ENCODE data around the gene DNM1L. TPM values are rescaled to one million over a fixed set of nuclear protein-coding genes. Genes with fewer than 3 reads are reported as not detected.

DNM1L gene
- polyA plus RNA-seq, 1 of the 3 experiments (the other 2 are of a cell fraction) = 26.6 TPM

DNA sequence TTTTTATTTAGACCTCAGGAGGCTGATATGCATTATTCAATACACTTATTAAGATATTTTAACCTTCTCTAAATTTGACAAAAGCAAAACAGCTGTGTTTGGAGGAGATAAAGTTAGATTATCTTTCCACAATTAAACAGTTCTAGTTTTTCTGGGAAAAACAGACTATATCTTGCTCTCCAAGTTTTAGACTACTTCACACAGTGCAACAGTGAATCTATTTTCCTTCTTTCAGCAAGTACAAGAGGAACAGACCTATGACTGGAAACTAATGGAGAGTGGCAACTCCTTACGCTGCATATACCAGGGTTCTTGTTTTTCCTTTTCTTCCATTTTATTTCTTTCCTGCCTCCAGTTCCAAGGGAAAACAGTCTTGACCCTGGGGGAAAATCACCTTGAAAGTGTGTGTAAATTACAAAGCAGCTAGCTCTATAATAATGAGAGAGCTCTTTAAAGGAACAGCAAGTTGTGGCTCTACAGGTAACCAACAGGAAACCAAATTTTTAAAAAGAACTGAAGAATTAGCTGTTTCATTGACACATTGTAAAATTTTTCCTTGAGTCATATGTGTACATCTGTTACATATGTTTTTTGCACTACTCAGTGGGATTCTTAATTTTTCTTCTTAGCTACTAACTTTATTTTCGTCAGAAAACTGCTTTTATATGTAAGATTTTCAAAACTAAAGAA lies 27.4 kb downstream of the DNM1L start:
- no peak overlapping the region for H3K9ac ChIP-seq
- ChIA-PET CTCF (interaction anchor here (0.6 to 1.5 kb wide), 4 partner anchors 9 to 49 kb away, joined by 3 to 4 read pairs (median 3); no protein-coding TSS in a partner anchor), POLR2A (no interaction called here)
- WGBS (ENCODE audit: low lambda C conversion rate) = 96% methylated on average over 2 of the region's 2 CpGs
- peaks cover 8% of the 10 kb centered on the region for H3F3A ChIP-seq (replicated peaks; ENCODE audit: insufficient read depth)
- no peak for TF ChIP-seq POLR2AphosphoS5 (IDR thresholded peaks at IDR 0.05; ENCODE audit: low read depth, low read length)
- no peak for TF ChIP-seq EP300 (IDR thresholded peaks at IDR 0.05; ENCODE audit: borderline replicate concordance in 1 of 2, low read depth in 1 of 2, low read length in 1 of 2)
- TF ChIP-seq, protein P1, sequence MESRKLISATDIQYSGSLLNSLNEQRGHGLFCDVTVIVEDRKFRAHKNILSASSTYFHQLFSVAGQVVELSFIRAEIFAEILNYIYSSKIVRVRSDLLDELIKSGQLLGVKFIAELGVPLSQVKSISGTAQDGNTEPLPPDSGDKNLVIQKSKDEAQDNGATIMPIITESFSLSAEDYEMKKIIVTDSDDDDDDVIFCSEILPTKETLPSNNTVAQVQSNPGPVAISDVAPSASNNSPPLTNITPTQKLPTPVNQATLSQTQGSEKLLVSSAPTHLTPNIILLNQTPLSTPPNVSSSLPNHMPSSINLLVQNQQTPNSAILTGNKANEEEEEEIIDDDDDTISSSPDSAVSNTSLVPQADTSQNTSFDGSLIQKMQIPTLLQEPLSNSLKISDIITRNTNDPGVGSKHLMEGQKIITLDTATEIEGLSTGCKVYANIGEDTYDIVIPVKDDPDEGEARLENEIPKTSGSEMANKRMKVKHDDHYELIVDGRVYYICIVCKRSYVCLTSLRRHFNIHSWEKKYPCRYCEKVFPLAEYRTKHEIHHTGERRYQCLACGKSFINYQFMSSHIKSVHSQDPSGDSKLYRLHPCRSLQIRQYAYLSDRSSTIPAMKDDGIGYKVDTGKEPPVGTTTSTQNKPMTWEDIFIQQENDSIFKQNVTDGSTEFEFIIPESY (IDR thresholded peaks at IDR 0.05; ENCODE audit: borderline replicate concordance, low read depth) = no peak
- TF ChIP-seq NFIC (IDR thresholded peaks at IDR 0.05; ENCODE audit: borderline replicate concordance) = no peak
- no peak for TF ChIP-seq FOXM1 (IDR thresholded peaks at IDR 0.05; ENCODE audit: low read depth)
- no peak for TF ChIP-seq YY1 (IDR thresholded peaks at IDR 0.05; ENCODE audit: low read depth)
- TF ChIP-seq RAD21 (IDR thresholded peaks at IDR 0.05; ENCODE audit: low read length) = no peak
- TF ChIP-seq RFX5 (IDR thresholded peaks at IDR 0.05; ENCODE audit: low read length) = no peak
- TF ChIP-seq CHD2 (IDR thresholded peaks at IDR 0.05; ENCODE audit: low read length, partially characterized antibody) = no peak
- TF ChIP-seq, protein P2, sequence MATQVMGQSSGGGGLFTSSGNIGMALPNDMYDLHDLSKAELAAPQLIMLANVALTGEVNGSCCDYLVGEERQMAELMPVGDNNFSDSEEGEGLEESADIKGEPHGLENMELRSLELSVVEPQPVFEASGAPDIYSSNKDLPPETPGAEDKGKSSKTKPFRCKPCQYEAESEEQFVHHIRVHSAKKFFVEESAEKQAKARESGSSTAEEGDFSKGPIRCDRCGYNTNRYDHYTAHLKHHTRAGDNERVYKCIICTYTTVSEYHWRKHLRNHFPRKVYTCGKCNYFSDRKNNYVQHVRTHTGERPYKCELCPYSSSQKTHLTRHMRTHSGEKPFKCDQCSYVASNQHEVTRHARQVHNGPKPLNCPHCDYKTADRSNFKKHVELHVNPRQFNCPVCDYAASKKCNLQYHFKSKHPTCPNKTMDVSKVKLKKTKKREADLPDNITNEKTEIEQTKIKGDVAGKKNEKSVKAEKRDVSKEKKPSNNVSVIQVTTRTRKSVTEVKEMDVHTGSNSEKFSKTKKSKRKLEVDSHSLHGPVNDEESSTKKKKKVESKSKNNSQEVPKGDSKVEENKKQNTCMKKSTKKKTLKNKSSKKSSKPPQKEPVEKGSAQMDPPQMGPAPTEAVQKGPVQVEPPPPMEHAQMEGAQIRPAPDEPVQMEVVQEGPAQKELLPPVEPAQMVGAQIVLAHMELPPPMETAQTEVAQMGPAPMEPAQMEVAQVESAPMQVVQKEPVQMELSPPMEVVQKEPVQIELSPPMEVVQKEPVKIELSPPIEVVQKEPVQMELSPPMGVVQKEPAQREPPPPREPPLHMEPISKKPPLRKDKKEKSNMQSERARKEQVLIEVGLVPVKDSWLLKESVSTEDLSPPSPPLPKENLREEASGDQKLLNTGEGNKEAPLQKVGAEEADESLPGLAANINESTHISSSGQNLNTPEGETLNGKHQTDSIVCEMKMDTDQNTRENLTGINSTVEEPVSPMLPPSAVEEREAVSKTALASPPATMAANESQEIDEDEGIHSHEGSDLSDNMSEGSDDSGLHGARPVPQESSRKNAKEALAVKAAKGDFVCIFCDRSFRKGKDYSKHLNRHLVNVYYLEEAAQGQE (IDR thresholded peaks at IDR 0.05; ENCODE audit: low read depth, low read length) = no peak
- TF ChIP-seq EZH2phosphoT487 (IDR thresholded peaks at IDR 0.05; ENCODE audit: borderline replicate concordance, low read depth) = no peak
- TF ChIP-seq, protein P3, sequence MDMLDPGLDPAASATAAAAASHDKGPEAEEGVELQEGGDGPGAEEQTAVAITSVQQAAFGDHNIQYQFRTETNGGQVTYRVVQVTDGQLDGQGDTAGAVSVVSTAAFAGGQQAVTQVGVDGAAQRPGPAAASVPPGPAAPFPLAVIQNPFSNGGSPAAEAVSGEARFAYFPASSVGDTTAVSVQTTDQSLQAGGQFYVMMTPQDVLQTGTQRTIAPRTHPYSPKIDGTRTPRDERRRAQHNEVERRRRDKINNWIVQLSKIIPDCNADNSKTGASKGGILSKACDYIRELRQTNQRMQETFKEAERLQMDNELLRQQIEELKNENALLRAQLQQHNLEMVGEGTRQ (IDR thresholded peaks at IDR 0.05; ENCODE audit: borderline replicate concordance, low read depth, low read length) = no peak
- no peaks in the 10 kb centered on the region for H3K9me2 ChIP-seq
- peak overlapping the region in 1 of 2 experiments; percentile 47; a peak in 2 of 4 replicates for H3K27ac ChIP-seq (ENCODE audit: low read depth in 2 of 2, low read length in 1 of 2)
- H3K27me3 ChIP-seq (ENCODE audit: insufficient read depth) = no peaks in the 10 kb centered on the region
- no peak overlapping the region for H3K4me2 ChIP-seq
- peaks cover 44 to 48% of the 10 kb centered on the region in 2 experiments for H3K36me3 ChIP-seq (replicated peaks in 1 of 2; ENCODE audit: control insufficient read depth in 1 of 2, insufficient read depth in 2 of 2, low read length in 1 of 2)
- H3K9me3 ChIP-seq = no peaks in the 10 kb centered on the region
- peaks cover 22% of the 10 kb centered on the region for H3K79me2 ChIP-seq (ENCODE audit: insufficient read depth)
- peaks cover 0 to 6% of the 10 kb centered on the region in 2 experiments; a peak in 2 of 4 replicates for H3K4me1 ChIP-seq (ENCODE audit: control insufficient read depth in 1 of 2, insufficient read depth in 2 of 2, low read depth in 1 of 2, low read length in 1 of 2)
- no peak overlapping the region for H2AFZ ChIP-seq (ENCODE audit: low read depth)
- no peak overlapping the region for H3K4me3 ChIP-seq (ENCODE audit: low read depth in 2 of 2, low read length in 1 of 2)
- H4K20me1 ChIP-seq (ENCODE audit: insufficient read depth) = no peaks in the 10 kb centered on the region
- DNase-seq = no peak

Data from SK-N-SH (cell line).